SJSA1 (cell line): ENCODE measurements around the gene PML. TPM values are rescaled to one million over a fixed set of nuclear protein-coding genes. Genes with fewer than 3 reads are reported as not detected.
A peak's percentile ranks its signal among the peaks of the same experiment; 100 is the strongest.

Source experiments
- DNase-seq, 2 experiments: peaks; one replicate each; pipeline ENCODE4 v3.0.0-alpha.2; 2015 to 2020; ENCODE audit warnings: low spot score in 2 of 2, low read depth in 1 of 2
- H3K27ac ChIP-seq: fragments of 250-450 bp; sonication (Bioruptor Pico); 2 replicates; pipeline ENCODE4 v1.5.1; 2020; ENCODE audit warnings: mild to moderate bottlenecking, moderate library complexity
- H3K27me3 ChIP-seq: fragments of 250-450 bp; sonication (Bioruptor Pico); replicated peaks from 2 replicates; pipeline ENCODE4 v1.5.1; 2020; ENCODE audit warnings: mild to moderate bottlenecking, moderate library complexity
- H3K36me3 ChIP-seq: fragments of 250-450 bp; sonication (Bioruptor Pico); 2 replicates; pipeline ENCODE4 v1.5.1; 2020; ENCODE audit warnings: mild to moderate bottlenecking
- H3K4me1 ChIP-seq: fragments of 250-450 bp; sonication (Bioruptor Pico); replicated peaks from 2 replicates; pipeline ENCODE4 v1.6.1; 2021; ENCODE audit warnings: mild to moderate bottlenecking
- H3K4me3 ChIP-seq: fragments of 250-450 bp; sonication (Bioruptor Pico); 2 replicates; pipeline ENCODE4 v1.5.1; 2020; ENCODE audit warnings: mild to moderate bottlenecking
- H3K9me3 ChIP-seq: fragments of 250-450 bp; sonication (Bioruptor Pico); replicated peaks from 2 replicates; pipeline ENCODE4 v1.5.1; 2020; ENCODE audit warnings: mild to moderate bottlenecking
- total RNA-seq: library from RNA; depleted of rRNA; stranded (reverse); fragments of >200 nt; shearing (Covaris generic); gene quantifications from 2 replicates; pipeline ENCODE4 v1.2.3, GENCODE V29; 2014

The PML gene
- total RNA-seq, 1 experiment from 2014 or later = 27.1 TPM

- Histone ChIP-seq H3K9me3 (no peaks in the 10 kb centered on the region), H3K27ac (no peak overlapping the region), H3K27me3 (no peaks in the 10 kb centered on the region), H3K36me3 (peaks cover 14% of the 10 kb centered on the region), H3K4me1 (peaks cover 55% of the 10 kb centered on the region), H3K4me3 (no peak overlapping the region)
- no peak for DNase-seq
Observed at GRCh38 chr15:73984208-73984979, 10.1 kb upstream of the PML start.

GRCh38 chr15:73985101-73985873, 9.2 kb upstream of the PML start:
- no peak for DNase-seq
- no peak overlapping the region for H3K4me3 ChIP-seq
- H3K27ac ChIP-seq = no peak overlapping the region
- peaks cover 62% of the 10 kb centered on the region for H3K4me1 ChIP-seq
- H3K27me3 ChIP-seq = no peaks in the 10 kb centered on the region
- H3K36me3 ChIP-seq = peaks cover 14% of the 10 kb centered on the region
- H3K9me3 ChIP-seq = no peaks in the 10 kb centered on the region

DNA sequence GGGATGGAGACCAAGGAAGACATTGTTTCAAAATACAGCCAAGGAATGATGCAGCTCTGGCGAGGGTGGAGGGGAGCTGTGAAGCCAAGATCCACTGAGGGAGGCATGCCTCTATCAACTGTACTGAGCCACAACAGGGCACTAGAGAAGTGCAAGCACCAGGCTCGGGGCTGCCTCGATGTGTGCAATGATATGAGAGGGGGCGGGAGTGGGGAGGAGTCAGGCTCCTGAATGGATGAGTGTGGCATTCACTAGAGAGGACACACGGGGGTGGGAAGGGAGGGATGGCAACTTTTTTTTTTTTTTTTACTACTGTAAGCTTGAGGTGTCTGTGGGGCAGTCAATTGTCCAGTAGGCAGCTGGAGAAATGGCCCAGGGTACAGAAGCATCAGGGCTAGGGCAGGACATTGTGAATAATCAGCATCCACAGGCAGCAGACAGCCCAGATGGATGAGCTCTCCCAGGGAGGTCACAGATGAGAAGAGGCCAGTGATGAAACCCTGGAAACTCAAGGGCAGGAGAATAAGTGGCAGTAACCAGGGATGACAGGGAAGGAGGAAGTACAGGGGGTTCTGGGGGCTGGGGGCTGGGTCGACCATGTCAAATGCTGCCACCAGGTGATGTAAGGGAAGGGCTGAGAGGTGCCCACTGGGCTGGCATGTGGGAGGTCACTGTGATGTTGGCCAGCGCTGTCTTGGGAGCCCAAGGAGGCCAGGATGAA, 8.3 kb upstream of the PML start:
- DNase-seq = no peak
- Histone ChIP-seq H3K4me1 (peaks cover 69% of the 10 kb centered on the region), H3K4me3 (no peak overlapping the region), H3K9me3 (no peaks in the 10 kb centered on the region), H3K27ac (no peak overlapping the region), H3K27me3 (no peaks in the 10 kb centered on the region), H3K36me3 (peaks cover 14% of the 10 kb centered on the region)

- no peak overlapping the region for H3K27ac ChIP-seq
- peaks cover 14% of the 10 kb centered on the region for H3K36me3 ChIP-seq
- no peaks in the 10 kb centered on the region for H3K27me3 ChIP-seq
- H3K4me1 ChIP-seq = peaks cover 70% of the 10 kb centered on the region
- H3K9me3 ChIP-seq = no peaks in the 10 kb centered on the region
- no peak for DNase-seq
- H3K4me3 ChIP-seq = no peak overlapping the region
Observed at GRCh38 chr15:73986776-73987056, 7.8 kb upstream of the PML start.

DNA sequence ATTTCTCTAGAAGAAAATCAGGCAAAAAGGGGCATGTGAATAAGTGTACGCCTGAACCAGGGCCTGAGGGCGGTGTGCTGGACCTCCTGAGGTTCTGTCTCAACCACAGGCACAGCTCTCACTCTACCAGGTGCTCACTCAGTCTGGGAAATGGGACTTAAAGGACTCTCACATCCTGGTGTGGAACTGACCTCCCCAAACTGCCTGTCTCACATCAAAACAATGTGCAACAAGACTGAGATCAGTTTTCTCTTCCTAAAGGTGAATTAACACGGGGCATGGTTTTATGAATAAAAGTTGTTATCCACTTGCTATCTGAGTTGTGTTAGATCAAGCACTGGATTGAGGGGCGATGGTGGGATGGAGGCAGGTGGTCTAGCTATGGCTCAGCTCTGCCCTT, 7.3 kb upstream of the PML start:
- H3K27ac ChIP-seq = peak overlapping the region; percentile 54
- H3K4me1 ChIP-seq = peaks cover 67% of the 10 kb centered on the region
- H3K9me3 ChIP-seq = no peaks in the 10 kb centered on the region
- H3K4me3 ChIP-seq = no peak overlapping the region
- H3K36me3 ChIP-seq = peaks cover 14% of the 10 kb centered on the region
- H3K27me3 ChIP-seq = no peaks in the 10 kb centered on the region
- no peak for DNase-seq

GRCh38 chr15:73987681-73988444, 6.7 kb upstream of the PML start:
- Histone ChIP-seq H3K4me1 (peaks cover 66% of the 10 kb centered on the region), H3K27ac (peak overlapping the region; percentile 54), H3K36me3 (peaks cover 14% of the 10 kb centered on the region), H3K27me3 (no peaks in the 10 kb centered on the region), H3K9me3 (no peaks in the 10 kb centered on the region), H3K4me3 (no peak overlapping the region)
- DNase-seq = peak; percentile 46 to 67

DNA sequence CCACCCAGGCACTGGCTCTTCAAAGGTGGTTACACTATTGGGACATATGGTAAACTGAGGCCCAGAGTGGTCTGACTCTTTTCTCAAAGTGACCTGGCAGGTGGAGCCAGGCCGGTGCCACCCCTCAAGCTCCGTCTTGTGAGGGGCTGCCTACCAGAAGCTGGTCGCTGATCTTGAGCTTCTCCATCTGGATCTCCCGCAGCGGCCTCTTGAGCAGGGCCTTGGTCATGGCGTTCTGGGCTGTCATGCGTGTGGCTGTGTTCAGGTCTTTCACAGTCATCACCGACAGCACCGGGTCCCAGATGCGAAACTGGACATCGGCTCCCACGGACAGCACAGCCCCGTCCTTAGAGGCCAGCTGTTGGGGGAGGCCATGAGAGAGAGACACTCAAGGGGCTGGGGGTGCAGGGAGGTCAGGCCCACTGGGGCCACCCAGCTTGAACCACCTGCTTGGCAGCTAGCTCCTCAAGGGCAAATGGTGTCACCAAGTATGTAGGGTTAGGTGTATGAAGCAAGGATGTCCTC, 6.0 kb upstream of the PML start:
- Histone ChIP-seq H3K36me3 (peaks cover 13% of the 10 kb centered on the region), H3K27ac (peak overlapping the region; percentile 54), H3K9me3 (no peaks in the 10 kb centered on the region), H3K4me1 (peaks cover 60% of the 10 kb centered on the region), H3K4me3 (no peak overlapping the region), H3K27me3 (no peaks in the 10 kb centered on the region)
- DNase-seq = no peak

GRCh38 chr15:73989001-73989798, 5.3 kb upstream of the PML start:
- H3K4me1 ChIP-seq = peaks cover 59% of the 10 kb centered on the region
- H3K9me3 ChIP-seq = no peaks in the 10 kb centered on the region
- H3K27ac ChIP-seq = peak overlapping the region; percentile 54
- DNase-seq = peak in 1 of 2 experiments; percentile 64
- no peaks in the 10 kb centered on the region for H3K27me3 ChIP-seq
- H3K36me3 ChIP-seq = peaks cover 7% of the 10 kb centered on the region
- H3K4me3 ChIP-seq = no peak overlapping the region

GRCh38 chr15:73990250-73991005, 4.1 kb upstream of the PML start:
- Histone ChIP-seq H3K4me3 (no peak overlapping the region), H3K36me3 (peaks cover 10% of the 10 kb centered on the region), H3K27me3 (no peaks in the 10 kb centered on the region), H3K27ac (no peak overlapping the region), H3K4me1 (peaks cover 64% of the 10 kb centered on the region), H3K9me3 (no peaks in the 10 kb centered on the region)
- no peak for DNase-seq

DNA sequence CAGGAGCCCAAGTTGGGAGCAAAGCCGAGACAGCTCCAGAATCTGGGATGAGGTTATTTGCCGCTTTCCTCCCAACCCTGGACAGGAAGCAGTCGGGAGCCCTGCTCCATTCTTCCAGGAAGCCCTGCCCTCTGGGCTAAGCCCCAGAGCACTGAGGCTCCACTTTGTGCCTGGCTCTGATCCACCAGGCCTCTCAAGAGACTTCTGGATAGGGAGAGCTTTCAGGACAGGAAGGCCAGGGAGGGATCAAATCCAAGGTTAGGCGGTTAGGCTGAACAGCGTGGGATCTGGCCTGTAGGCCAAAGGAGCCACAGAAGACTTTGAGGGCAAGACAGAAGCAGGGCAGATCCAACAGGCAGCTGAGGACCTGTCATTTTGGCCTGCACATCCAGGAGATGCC, 3.3 kb upstream of the PML start:
- Histone ChIP-seq H3K4me3 (peak overlapping the region; percentile 67), H3K4me1 (peaks cover 70% of the 10 kb centered on the region), H3K27ac (no peak overlapping the region), H3K9me3 (no peaks in the 10 kb centered on the region), H3K27me3 (no peaks in the 10 kb centered on the region), H3K36me3 (peaks cover 10% of the 10 kb centered on the region)
- DNase-seq = peak in 1 of 2 experiments; percentile 6

DNA sequence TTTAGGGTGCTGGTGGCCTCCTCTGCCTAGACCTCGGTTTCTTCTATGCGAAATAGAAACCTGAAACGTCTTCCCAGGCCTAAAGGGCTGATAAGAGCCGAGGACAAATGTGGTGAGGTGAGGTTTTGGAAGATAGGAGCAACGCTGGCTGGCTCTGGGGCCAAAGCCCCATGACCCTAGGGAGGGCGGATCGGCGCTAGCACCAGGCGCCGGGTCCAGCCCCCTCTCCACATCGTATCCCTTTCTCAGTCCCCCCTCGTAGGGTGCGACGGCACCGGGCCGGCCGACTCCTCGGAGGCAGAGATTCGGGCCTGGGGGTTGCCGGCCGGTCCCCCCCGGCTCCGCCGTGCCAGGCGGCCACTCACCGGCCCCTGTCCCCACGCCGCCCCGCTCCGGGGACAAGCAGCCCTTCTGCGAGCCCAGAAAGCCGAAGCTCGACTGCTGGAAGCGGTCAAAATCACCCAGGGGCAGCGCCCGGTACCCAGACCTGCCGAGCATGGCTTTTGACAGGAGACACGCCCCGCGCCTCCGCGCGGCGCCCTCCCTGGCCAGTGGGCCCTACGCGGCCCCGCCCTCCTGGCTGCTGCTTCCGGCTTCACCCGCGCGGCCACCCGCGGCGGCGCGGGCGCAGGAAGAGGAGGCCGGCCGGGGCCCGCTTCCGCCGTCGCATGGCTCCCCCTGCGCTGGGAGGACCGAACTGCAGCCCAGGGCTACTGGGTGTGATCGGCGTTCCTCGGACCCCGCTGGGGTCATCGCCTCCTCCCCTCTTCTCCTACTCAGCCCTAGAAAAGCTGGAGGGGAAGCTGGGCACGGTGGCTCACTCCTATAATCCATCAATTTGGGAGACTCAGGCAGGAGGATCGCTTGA, 2.6 kb upstream of the PML start, which contains the start of gene STOML1:
TSS of gene STOML1 (minus strand) at position 570 of the 868 bp plus-strand sequence. CDS start at position 498, 72 bp downstream.
- Histone ChIP-seq H3K4me3 (peak within 1 kb of the TSS; percentile 67), H3K4me1 (peaks cover 73% of the 10 kb centered on the region), H3K27me3 (no peaks in the 10 kb centered on the region), H3K9me3 (no peaks in the 10 kb centered on the region), H3K27ac (no peak within 1 kb of the TSS), H3K36me3 (peaks cover 10% of the 10 kb centered on the region)
- peak; percentile 88 to 94 for DNase-seq
